AG04449 (cell line): ENCODE data around the gene DNAAF5.

Experiments used
- CTCF ChIA-PET: fragments of 350-600 bp; formaldehyde crosslinking; extraction: SDS; loops from one replicate; lab custom pipeline; 2021; ENCODE audit warnings: antibody characterized with exemption; lab: Yijun Ruan, JAX
- POLR2A ChIA-PET: fragments of 400-600, 350-600 bp; formaldehyde crosslinking; extraction: SDS; loops from one replicate; lab custom pipeline; 2020; ENCODE audit warnings: antibody characterized with exemption, inconsistent platforms; lab: Yijun Ruan, JAX
- DNase-seq: peaks from one replicate; pipeline ENCODE4 v3.0.0-alpha.2; 2010; ENCODE audit warnings: low read depth, low spot score
- H3K4me3 ChIP-seq: 2 replicates; pipeline ENCODE4 v1.5.1; 2011; ENCODE audit warnings: low read depth, mild to moderate bottlenecking, control low read depth, low read length
- CTCF ChIP-seq: IDR thresholded peaks from one replicate; pipeline ENCODE4 v1.5.1; 2011; ENCODE audit warnings: mild to moderate bottlenecking, moderate library complexity, low read length, control low read depth, inconsistent platforms; ENCODE audit not compliant: insufficient read depth; ENCODE audit errors: missing control alignments

The DNAAF5 gene

GRCh38 chr7:763762-764161 is 37.3 kb downstream of the DNAAF5 start:
- ChIA-PET CTCF (interaction anchor here (1.9 to 14.0 kb wide), 2 partner anchors 10 to 444 kb away, joined by 7 to 166 read pairs; no protein-coding TSS in a partner anchor), POLR2A (no interaction called here)
- DNase-seq, result no peak
- H3K4me3 ChIP-seq, result no peak overlapping the region
- TF ChIP-seq CTCF, result no peak

GRCh38 chr7:765383-765782 is 38.9 kb downstream of the DNAAF5 start:
- DNase-seq, result no peak
- no peak for TF ChIP-seq CTCF
- CTCF ChIA-PET, result interaction anchor here (0.9 to 14.0 kb wide), 2 partner anchors 8 to 446 kb away, joined by 3 to 166 read pairs; no protein-coding TSS in a partner anchor
- no peak overlapping the region for H3K4me3 ChIP-seq
- POLR2A ChIA-PET, result no interaction called here

GRCh38 chr7:767580-767940 is 41.1 kb downstream of the DNAAF5 start:
- no peak for TF ChIP-seq CTCF
- CTCF ChIA-PET, result interaction anchor here (0.6 to 14.0 kb wide), 3 partner anchors 10 to 473 kb away, joined by 3 to 166 read pairs (median 5); no protein-coding TSS in a partner anchor
- DNase-seq, result no peak
- POLR2A ChIA-PET, result no interaction called here
- H3K4me3 ChIP-seq, result no peak overlapping the region

- DNase-seq, result no peak
- CTCF ChIA-PET, result interaction anchor here (1.3 to 14.0 kb wide), 2 partner anchors 105 to 449 kb away, joined by 3 to 166 read pairs; no protein-coding TSS in a partner anchor
- no peak overlapping the region for H3K4me3 ChIP-seq
- POLR2A ChIA-PET, result no interaction called here
- no peak for TF ChIP-seq CTCF
These were observed 41.6 kb downstream of the DNAAF5 start for GRCh38 chr7:767941-768731.

- POLR2A ChIA-PET, result no interaction called here
- no peak for DNase-seq
- no peak for TF ChIP-seq CTCF
- no peak overlapping the region for H3K4me3 ChIP-seq
- CTCF ChIA-PET, result interaction anchor here (1.3 to 14.0 kb wide), 2 partner anchors 104 to 449 kb away, joined by 3 to 166 read pairs; no protein-coding TSS in a partner anchor
These were observed 42.5 kb downstream of the DNAAF5 start for GRCh38 chr7:768881-769504.

GRCh38 chr7:770336-770735 is 43.8 kb downstream of the DNAAF5 start:
- ChIA-PET POLR2A (no interaction called here), CTCF (interaction anchor here (0.9 to 14.0 kb wide), 6 partner anchors 16 to 451 kb away, joined by 3 to 166 read pairs (median 6); no protein-coding TSS in a partner anchor)
- no peak for DNase-seq
- H3K4me3 ChIP-seq, result no peak overlapping the region
- TF ChIP-seq CTCF, result no peak
